NT2/D1 (cell line): ENCODE results near the gene HOXD11.
A peak's percentile ranks its signal among the peaks of the same experiment; 100 is the strongest.

Experiments used
- DNase-seq: peaks from one replicate; pipeline ENCODE4 v3.0.0-alpha.2; 2011; ENCODE audit warnings: low read depth, low spot score
- H3K27me3 ChIP-seq: 2 replicates; pipeline ENCODE4 v1.6.0; 2011; ENCODE audit warnings: mild to moderate bottlenecking; ENCODE audit not compliant: insufficient read length, insufficient read depth
- H3K36me3 ChIP-seq: 2 replicates; pipeline ENCODE4 v1.6.1; 2011; ENCODE audit warnings: mild to moderate bottlenecking, low read length, mixed read lengths; ENCODE audit not compliant: insufficient read depth, insufficient read length
- H3K4me1 ChIP-seq: 2 replicates; pipeline ENCODE4 v1.5.1; 2011; ENCODE audit not compliant: insufficient read depth, insufficient read length
- H3K4me3 ChIP-seq: 2 replicates; pipeline ENCODE4 v1.5.1; 2011; ENCODE audit warnings: low read depth; ENCODE audit not compliant: insufficient read length
- H3K9ac ChIP-seq: 2 replicates; pipeline ENCODE4 v1.6.0; 2011; ENCODE audit warnings: low read depth; ENCODE audit not compliant: insufficient read length
- H3K9me3 ChIP-seq: 2 replicates; pipeline ENCODE4 v1.5.1; 2011; ENCODE audit warnings: mild to moderate bottlenecking, low read length; ENCODE audit not compliant: insufficient read depth
- SUZ12 ChIP-seq: IDR thresholded peaks from 2 replicates; pipeline ENCODE4 v1.6.1; 2011; ENCODE audit not compliant: insufficient read length, insufficient read depth; ENCODE audit errors: extremely low read depth
- YY1 ChIP-seq: IDR thresholded peaks from 2 replicates; pipeline ENCODE4 v1.6.1; 2011; ENCODE audit not compliant: insufficient read length, insufficient read depth
- ZNF274 ChIP-seq: IDR thresholded peaks from 2 replicates; pipeline ENCODE4 v1.6.1; 2011; ENCODE audit warnings: mild to moderate bottlenecking, low read depth, low read length

Gene HOXD11

DNA sequence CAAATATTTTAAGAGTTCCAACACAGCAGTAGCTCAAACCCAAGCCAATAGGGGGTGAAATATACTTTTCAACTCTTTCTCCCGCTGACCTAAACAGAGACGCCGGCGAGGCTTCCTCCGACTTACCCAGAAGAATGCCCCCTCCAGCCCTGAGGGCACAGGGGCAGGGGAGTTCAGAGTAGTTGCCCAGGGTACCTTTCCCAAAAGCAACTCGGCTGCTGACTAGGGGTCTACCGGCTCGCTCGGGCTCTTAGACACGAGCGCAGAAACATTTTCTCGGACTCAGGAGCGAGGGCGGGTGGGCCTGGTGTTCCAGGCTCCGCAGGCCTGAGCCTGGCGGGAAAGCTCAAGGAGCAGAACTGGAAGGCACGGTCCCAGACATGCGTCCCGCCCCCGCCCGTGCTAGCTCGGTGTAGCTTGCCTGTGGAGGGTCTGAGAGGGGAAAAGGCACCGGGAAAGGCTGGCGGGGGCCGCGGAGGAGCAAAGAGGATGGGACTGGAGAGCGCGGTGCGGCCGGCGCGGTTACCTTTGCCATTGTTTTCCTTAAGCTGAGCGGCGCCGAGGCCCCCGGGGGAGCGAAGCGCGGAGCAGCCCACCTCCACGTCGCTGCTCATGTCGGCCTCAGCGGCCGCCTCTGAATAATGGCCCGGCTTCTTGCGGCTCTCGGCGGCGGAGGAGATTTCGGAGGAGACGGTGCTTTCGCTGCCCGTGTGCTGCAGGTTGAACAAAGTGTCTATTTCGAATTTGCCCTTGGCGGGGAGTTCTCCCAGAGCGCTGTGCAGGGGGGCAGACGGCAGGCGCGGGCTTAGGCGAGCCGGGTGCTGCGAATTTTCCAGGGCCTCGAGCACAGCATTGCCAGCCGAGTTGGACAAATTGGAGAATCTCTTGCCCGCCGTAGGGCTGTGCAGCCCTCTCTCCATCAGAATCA lies 24.0 kb upstream of the HOXD11 start:
- DNase-seq = no peak
- Histone ChIP-seq H3K36me3 (no peaks in the 10 kb centered on the region), H3K4me1 (no peaks in the 10 kb centered on the region), H3K9ac (peak overlapping the region; percentile 2), H3K27me3 (peaks cover 78% of the 10 kb centered on the region), H3K4me3 (no peak overlapping the region), H3K9me3 (peaks cover 38% of the 10 kb centered on the region)
- TF ChIP-seq SUZ12 (peak; percentile 34), ZNF274 (no peak)

DNA sequence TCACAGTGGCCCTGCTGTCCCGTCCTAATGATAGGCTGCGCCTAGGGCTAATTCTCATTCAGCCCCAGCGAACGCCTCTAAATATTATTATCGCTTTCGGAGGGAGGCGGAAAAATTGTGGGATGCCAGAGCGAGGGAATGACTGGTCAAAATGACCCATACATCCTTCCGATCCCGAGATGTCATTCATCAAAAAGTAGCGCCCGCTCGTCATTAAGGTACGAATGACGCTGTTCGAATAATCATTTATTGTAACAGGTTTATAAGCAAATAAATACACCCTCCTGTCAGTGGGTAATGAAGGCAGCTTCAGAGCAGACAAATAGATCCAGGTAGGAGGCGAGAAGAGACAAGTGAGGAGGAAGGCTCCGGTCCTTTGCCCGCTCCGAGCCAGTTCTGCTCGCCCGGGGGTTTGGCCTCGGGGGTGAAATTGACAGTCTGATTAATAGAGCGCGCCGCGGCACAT lies 23.3 kb upstream of the HOXD11 start, which contains the start of gene EVX2:
EVX2 (minus strand) TSS at position 167 of the 466 bp plus-strand sequence. CDS start 186 bp downstream, outside the sequence.
- H3K9me3 ChIP-seq = peaks cover 31% of the 10 kb centered on the region
- H3K4me3 ChIP-seq = no peak within 1 kb of the TSS
- no peaks in the 10 kb centered on the region for H3K36me3 ChIP-seq
- peaks cover 86% of the 10 kb centered on the region for H3K27me3 ChIP-seq
- no peak for DNase-seq
- peaks cover 3% of the 10 kb centered on the region for H3K4me1 ChIP-seq
- H3K9ac ChIP-seq = peak within 1 kb of the TSS; percentile 2
- TF ChIP-seq ZNF274 = no peak
- no peak for TF ChIP-seq YY1
- TF ChIP-seq SUZ12 = no peak

- Histone ChIP-seq H3K9ac (peak overlapping the region; percentile 44), H3K27me3 (peaks cover 94% of the 10 kb centered on the region), H3K9me3 (peaks cover 22% of the 10 kb centered on the region), H3K4me3 (peak overlapping the region; percentile 63), H3K36me3 (no peaks in the 10 kb centered on the region), H3K4me1 (peaks cover 3% of the 10 kb centered on the region)
- DNase-seq = no peak
- TF ChIP-seq YY1 (no peak), SUZ12 (peak; percentile 5)
Observed at GRCh38 chr2:176084611-176085119, 22.4 kb upstream of the HOXD11 start.

GRCh38 chr2:176085120-176085788 lies 21.8 kb upstream of the HOXD11 start:
- Histone ChIP-seq H3K4me1 (peaks cover 3% of the 10 kb centered on the region), H3K9me3 (peaks cover 21% of the 10 kb centered on the region), H3K36me3 (no peaks in the 10 kb centered on the region), H3K27me3 (peaks cover 100% of the 10 kb centered on the region), H3K4me3 (peak overlapping the region; percentile 63), H3K9ac (peak overlapping the region; percentile 44)
- TF ChIP-seq ZNF274 (no peak), YY1 (no peak), SUZ12 (peak; percentile 36)
- no peak for DNase-seq

GRCh38 chr2:176085861-176086771 lies 21.0 kb upstream of the HOXD11 start:
- peaks cover 100% of the 10 kb centered on the region for H3K27me3 ChIP-seq

DNA sequence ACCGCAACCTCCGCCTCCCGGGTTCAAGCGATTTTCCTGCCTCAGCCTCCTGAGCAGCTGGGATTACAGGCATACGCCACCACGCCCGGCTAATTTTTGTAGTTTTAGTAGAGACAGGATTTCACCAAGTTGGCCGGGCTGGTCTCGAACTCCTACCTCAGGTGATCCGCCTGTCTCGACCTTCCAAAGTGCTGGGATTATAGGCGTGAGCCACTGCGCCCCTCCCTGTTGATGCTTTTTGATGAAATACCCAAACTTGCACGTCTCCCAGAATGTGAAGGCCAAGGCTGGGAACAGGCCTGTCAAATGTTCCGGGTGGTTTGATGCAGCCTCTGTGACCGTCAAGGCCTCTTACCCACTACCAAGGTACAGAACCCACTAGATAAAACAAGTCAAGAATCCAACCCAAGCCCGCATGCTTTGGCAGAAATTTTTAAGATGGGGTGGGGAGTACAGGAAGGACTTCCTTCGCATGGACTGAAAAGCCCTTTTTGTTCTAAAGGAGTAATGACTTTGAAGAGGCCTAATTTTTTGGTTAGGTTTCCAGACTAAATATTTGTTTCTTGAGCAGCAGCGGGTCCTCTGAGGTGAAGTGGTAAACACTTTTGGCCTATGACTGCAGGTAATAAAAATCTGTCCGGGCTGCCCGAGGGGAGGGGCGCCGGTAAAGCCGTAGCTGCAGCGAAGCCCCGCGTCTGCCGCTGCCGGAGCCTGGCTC lies 19.6 kb upstream of the HOXD11 start:
- Histone ChIP-seq H3K9ac (peak overlapping the region; percentile 88), H3K27me3 (peaks cover 97% of the 10 kb centered on the region), H3K4me3 (peak overlapping the region; percentile 76), H3K36me3 (no peaks in the 10 kb centered on the region), H3K9me3 (peaks cover 11% of the 10 kb centered on the region; the same call in 1 of the 2 replicates), H3K4me1 (peaks cover 3% of the 10 kb centered on the region)
- no peak for DNase-seq
- TF ChIP-seq SUZ12 (no peak), ZNF274 (no peak), YY1 (no peak)

More at GRCh38 chr2:176085861-176086771, 21.0 kb upstream of the HOXD11 start:
- Histone ChIP-seq H3K4me3 (peak overlapping the region; percentile 63), H3K9me3 (peaks cover 15% of the 10 kb centered on the region), H3K36me3 (no peaks in the 10 kb centered on the region), H3K4me1 (peaks cover 3% of the 10 kb centered on the region), H3K9ac (peak overlapping the region; percentile 36)
- TF ChIP-seq ZNF274 (no peak), SUZ12 (peak; percentile 10), YY1 (no peak)
- DNase-seq = no peak
